HG03064 (cell line): ENCODE data around the gene ITGAL.
"Not testable (repeated sequence)": the region's sequence is repeated elsewhere in the genome, so short reads cannot be mapped to it uniquely, and the experiment has no call there.

ENCODE experiments used
- ATAC-seq: cut with Tn5 transposase; IDR thresholded peaks from one replicate; pipeline ENCODE4 v1.9.1; 2021; ENCODE audit warnings: low read depth; ENCODE audit not compliant: unreplicated experiment

ITGAL gene

DNA sequence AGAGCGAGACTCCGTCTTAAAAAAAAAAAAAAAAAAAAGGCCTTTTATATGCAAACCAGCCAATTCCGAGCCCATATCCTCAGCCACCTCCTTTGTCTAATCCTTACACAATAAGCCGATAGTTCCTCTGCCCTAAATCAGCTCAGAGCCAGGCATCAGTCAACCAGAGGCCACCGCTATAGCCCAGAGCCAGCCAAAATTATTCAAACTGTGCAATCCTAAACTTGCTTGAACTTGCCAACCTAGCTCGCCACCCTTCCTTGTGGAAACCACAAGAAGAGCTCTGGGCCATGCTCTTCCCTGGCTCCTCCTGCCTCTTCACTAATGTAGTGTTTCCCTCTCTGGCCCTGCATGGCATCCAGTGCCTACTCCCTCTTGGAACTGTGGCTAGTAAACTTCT lies 17.7 kb downstream of the ITGAL start:
- ATAC-seq = no peak

GRCh38 chr16:30491229-30491628 lies 18.7 kb downstream of the ITGAL start:
- no peak for ATAC-seq

DNA sequence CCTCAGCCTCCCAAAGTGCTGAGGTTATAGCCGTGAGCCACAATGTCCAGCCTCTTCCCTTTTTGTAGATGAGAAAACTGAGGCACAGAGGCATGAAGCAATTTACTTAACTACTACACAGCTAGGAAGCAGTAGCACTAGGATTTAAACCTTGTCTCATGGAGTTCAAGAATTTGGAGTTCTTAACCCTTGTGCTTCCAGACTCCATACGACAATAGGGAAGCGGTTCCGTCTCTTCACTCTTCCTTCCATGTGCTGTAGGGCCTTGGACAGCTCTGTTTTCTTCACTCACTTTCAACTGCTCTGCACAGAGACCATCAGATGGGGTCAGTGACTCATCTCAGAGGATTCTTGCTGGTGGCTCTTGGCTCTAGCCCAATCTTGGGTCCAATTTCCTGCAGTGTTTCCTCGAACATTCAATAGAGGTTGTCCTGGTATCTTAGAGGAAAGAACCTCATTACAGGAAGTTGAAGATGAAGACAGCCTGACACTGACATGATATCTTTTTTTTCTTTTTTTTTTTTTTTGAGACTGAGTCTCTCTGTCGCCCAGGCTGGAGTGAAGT lies 19.3 kb downstream of the ITGAL start:
- no peak for ATAC-seq

GRCh38 chr16:30493941-30494488 lies 21.5 kb downstream of the ITGAL start:
- ATAC-seq = no peak

DNA sequence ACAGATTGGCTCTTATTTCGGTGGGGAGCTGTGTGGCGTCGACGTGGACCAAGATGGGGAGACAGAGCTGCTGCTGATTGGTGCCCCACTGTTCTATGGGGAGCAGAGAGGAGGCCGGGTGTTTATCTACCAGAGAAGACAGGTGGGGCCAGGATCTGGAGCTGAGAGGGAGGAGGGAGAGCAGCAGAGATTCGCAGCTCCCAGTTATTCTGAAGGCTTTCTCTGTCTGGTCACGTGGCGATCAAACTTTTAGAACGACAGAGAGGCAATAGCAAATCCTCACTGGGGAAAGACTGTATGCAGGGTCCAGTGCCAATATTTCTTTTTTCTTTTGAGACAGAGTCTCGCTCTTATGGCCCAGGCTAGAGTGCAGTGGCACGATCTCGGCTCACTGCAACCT lies 22.2 kb downstream of the ITGAL start:
- no peak for ATAC-seq

GRCh38 chr16:30499284-30499683 lies 26.7 kb downstream of the ITGAL start:
- no peak for ATAC-seq

GRCh38 chr16:30503403-30504296 lies 31.1 kb downstream of the ITGAL start:
- no peak for ATAC-seq

GRCh38 chr16:30509081-30509765 lies 36.7 kb downstream of the ITGAL start:
- no peak for ATAC-seq

DNA sequence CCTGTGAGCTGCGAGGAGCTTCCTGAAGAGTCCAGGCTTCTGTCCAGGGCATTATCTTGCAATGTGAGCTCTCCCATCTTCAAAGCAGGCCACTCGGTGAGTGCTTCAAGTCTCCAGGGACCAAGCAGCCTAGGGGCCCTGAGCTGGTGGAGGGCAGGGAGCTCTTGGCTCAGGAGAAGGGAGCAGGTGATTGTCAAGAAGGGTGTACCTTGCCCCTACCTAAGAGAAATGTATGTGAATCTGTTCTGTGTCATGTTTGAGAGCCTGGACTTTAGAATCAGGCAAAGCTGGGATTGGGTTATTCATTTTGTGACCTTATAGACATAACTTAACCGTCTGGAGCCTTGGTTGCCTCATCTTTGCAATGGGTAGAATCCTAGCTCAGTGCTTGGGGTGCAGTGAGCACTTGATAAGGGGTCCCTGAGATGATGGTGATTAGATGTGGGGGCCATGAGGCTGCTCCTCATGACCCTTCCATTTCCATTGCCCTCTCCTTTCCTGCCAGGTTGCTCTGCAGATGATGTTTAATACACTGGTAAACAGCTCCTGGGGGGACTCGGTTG lies 37.9 kb downstream of the ITGAL start:
- no peak for ATAC-seq

- ATAC-seq = no peak
These were observed 39.0 kb downstream of the ITGAL start for GRCh38 chr16:30511509-30511908.

DNA sequence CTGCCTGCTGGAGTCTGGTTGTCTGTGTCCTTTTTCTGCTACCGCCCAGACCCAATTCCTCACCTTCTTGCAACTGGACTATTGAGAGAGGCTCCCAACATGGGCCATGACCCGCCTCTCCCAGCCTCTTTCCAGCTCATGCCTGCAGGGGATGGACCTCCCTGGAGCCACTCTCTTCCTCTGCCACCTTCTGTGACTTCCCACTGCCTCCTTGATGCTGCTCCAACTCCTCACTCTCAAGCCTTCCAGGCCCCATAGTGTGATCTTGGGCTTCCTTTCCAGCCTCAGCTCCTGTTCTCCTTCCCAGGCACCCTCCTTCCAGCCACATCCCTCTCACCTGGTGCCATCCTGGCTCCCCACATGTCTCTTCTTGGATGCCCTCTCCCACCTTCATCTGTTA lies 42.7 kb downstream of the ITGAL start:
- ATAC-seq = no peak

DNA sequence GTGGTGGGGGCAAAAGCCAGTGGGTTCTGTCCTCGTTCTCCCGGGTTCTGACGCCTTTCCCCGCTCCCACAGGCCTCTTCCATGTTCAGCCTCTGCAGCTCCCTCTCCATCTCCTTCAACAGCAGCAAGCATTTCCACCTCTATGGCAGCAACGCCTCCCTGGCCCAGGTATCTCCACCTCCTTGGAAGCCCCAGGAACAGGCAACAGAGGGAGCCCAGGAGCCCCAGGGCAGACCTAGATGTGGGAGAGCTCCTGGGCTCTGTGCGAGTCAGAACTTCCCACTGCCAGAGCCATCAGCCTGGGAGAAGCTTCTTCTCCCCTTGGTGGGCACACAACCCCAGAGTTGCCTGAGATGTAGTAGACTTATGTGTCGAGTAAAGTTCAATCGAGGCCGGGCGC lies 46.0 kb downstream of the ITGAL start:
- ATAC-seq = no peak

GRCh38 chr16:30519120-30520049 lies 46.8 kb downstream of the ITGAL start:
- ATAC-seq = no peak

GRCh38 chr16:30521476-30521872 lies 48.9 kb downstream of the ITGAL start:
- no peak for ATAC-seq

DNA sequence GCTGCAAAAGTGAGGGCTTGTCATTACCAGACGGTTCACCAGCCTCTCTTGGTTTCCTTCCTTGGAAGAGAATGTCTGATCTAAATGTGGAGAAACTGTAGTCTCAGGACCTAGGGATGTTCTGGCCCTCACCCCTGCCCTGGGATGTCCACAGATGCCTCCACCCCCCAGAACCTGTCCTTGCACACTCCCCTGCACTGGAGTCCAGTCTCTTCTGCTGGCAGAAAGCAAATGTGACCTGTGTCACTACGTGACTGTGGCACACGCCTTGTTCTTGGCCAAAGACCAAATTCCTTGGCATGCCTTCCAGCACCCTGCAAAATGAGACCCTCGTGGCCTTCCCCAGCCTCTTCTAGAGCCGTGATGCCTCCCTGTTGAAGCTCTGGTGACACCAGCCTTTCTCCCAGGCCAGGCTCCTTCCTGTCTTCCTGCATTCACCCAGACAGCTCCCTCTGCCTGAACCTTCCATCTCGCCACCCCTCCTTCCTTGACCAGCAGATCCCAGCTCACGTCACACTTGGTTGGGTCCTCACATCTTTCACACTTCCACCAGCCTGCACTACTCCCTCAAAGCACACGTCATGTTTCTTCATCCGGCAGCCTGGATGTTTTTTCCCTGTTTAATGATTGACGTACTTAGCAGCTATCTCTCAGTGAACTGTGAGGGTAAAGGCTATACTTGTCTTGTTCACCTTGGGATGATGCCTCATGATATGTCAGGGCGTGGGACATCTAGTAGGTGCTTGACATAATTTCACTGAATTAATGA lies 49.5 kb downstream of the ITGAL start:
- no peak for ATAC-seq

- not testable (repeated sequence) for ATAC-seq
These were observed 50.3 kb downstream of the ITGAL start for GRCh38 chr16:30522702-30523463.

DNA sequence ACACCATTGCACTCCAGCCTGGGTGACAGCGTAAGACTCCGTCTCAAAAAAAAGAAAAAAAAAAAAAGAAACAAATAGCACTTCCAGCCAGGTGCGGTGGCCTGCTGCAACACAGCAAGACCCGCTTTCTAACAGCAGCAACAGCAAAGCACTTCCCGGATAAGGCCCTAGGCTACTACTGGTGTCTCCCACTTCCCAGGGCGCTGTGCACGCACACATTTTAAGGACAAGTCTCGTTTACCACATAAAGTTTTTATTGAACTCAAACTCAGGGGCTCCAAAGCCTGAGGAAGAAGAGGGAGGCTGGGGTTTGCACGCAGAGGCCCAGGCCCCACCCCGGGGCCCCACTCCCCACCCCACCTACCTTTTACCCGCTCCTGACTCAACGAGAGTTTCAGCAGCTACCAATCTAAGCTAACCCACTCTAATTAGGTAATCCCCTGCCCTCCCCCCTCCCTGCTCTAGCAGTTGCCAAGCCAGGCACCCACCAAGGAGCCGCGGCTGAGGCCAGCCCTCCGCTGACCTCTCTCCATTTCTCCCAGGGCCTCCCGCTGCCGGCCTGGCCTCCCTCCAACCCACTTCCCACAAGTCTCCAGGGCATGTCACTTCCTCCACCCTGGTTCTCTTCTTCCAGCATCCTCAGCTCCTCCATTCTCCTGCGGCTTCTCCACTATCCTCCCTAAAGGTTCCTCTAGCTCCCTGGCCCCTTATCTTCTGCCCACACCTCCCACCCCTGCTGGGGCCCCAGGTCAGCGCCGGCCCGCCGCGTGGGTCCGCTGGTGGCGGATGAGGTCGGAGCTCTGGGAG lies 51.4 kb downstream of the ITGAL start:
- no peak for ATAC-seq
